NB4 (cell line): ENCODE results near the gene CC2D1A.

ENCODE experiments used
- CTCF ChIP-seq: IDR thresholded peaks from one replicate; pipeline ENCODE4 v1.5.1; 2012; ENCODE audit warnings: low read depth, low read length
- MAX ChIP-seq: IDR thresholded peaks from 2 replicates; pipeline ENCODE4 v1.6.1; 2011; ENCODE audit warnings: low read depth, low read length

GRCh38 chr19:13952931-13953531 is 47.0 kb downstream of the CC2D1A start:
- TF ChIP-seq CTCF (no peak), MAX (no peak)
